K562 (cell line): ENCODE results near the gene SPHK2. TPM values are rescaled to one million over a fixed set of nuclear protein-coding genes. Genes with fewer than 3 reads are reported as not detected.

Experiments used
- ATAC-seq: fragments of 200-7000 bp; cut with Tn5 transposase; 3 replicates; pipeline ENCODE4 v1.9.1; 2020; ENCODE audit warnings: moderate library complexity
- BruUV-seq: library from RNA; stranded (reverse); fragments of 400-500 nt; replicated peaks from 2 replicates; lab custom pipeline; 2021; lab: Mats Ljungman, UMichigan
- CTCF ChIA-PET: fragments of 300-600 bp; formaldehyde crosslinking; extraction: SDS; loops from one replicate; lab custom pipeline; 2021; ENCODE audit warnings: low intra/inter-chr PET ratio; lab: Yijun Ruan, JAX
- POLR2A ChIA-PET: fragments of 300-600, 350-650 bp; sonication (Branson Sonifier 250); formaldehyde crosslinking; extraction: SDS; loops from one replicate; lab custom pipeline; 2021; ENCODE audit warnings: antibody characterized with exemption, inconsistent platforms; lab: Yijun Ruan, JAX
- DNase-seq, 4 experiments: peaks; one replicate each; pipeline versions ENCODE4 v3.0.0 to v3.0.0-alpha.2; 2011 to 2018; ENCODE audit warnings: low spot score in 3 of 4, mixed read lengths in 3 of 4; ENCODE audit errors: extremely low read depth in 1 of 4
- FAIRE-seq: peaks from 2 replicates; lab custom pipeline; 2011; peaks lifted over from hg19 to GRCh38; lab: Jason Lieb, UNC
- H2AFZ ChIP-seq: 2 replicates; pipeline ENCODE4 v1.6.0; 2011; ENCODE audit warnings: low read depth, low read length, control low read depth, inconsistent platforms
- H3K27ac ChIP-seq: fragments of 200-600 bp; 3 replicates; pipeline ENCODE4 v1.8.0; 2011; ENCODE audit warnings: low read depth, mild to moderate bottlenecking, control low read depth, inconsistent platforms, low read length, moderate library complexity, mixed read lengths; ENCODE audit errors: extremely low read depth
- H3K27me3 ChIP-seq, 2 experiments: fragments of 300-600 bp in 1 of 2; 2 replicates in 1 of 2; 3 replicates in 1 of 2; pipeline versions ENCODE4 v1.6.0 to v1.8.0; 2011; ENCODE audit warnings: inconsistent platforms in 2 of 2, low read length in 2 of 2, mild to moderate bottlenecking in 1 of 2, mixed read lengths in 1 of 2, moderate library complexity in 1 of 2; ENCODE audit not compliant: control insufficient read depth in 2 of 2, insufficient read depth in 2 of 2
- H3K36me3 ChIP-seq: fragments of 300-600 bp; 3 replicates; pipeline ENCODE4 v1.8.0; 2011; ENCODE audit warnings: mild to moderate bottlenecking, low read length, inconsistent platforms; ENCODE audit not compliant: control insufficient read depth, insufficient read depth
- H3K4me1 ChIP-seq, 2 experiments: fragments of 200-600 bp in 1 of 2; replicated peaks in 1 of 2; 2 replicates in 1 of 2; 3 replicates in 1 of 2; pipeline versions ENCODE4 v1.5.1 to v1.8.0; 2011; ENCODE audit warnings: inconsistent platforms in 2 of 2, low read length in 2 of 2, mild to moderate bottlenecking in 1 of 2, mixed read lengths in 1 of 2, moderate library complexity in 1 of 2; ENCODE audit not compliant: control insufficient read depth in 2 of 2, insufficient read depth in 2 of 2
- H3K4me2 ChIP-seq: 2 replicates; pipeline ENCODE4 v1.6.1; 2011; ENCODE audit warnings: low read length, control low read depth, inconsistent platforms, mixed read lengths; ENCODE audit not compliant: insufficient read depth
- H3K4me3 ChIP-seq: fragments of 200-600 bp; sonication (generic), shearing (Covaris generic); 2 replicates; pipeline ENCODE4 v1.5.1; 2016; ENCODE audit warnings: control low read depth, inconsistent platforms
- H3K79me2 ChIP-seq: fragments of 200-600 bp; 3 replicates; pipeline ENCODE4 v1.8.0; 2011; ENCODE audit warnings: low read length, inconsistent platforms; ENCODE audit not compliant: control insufficient read depth, insufficient read depth
- H3K9ac ChIP-seq, 2 experiments: 2 replicates each; pipeline versions ENCODE4 v1.6.0 to v1.6.1; 2011; ENCODE audit warnings: low read depth in 2 of 2, low read length in 2 of 2, control low read depth in 1 of 2, inconsistent platforms in 1 of 2, mild to moderate bottlenecking in 1 of 2, mixed read lengths in 1 of 2; ENCODE audit not compliant: insufficient read depth in 1 of 2
- H3K9me1 ChIP-seq: one replicate; pipeline ENCODE4 v1.6.0; 2011; ENCODE audit warnings: inconsistent platforms, mild to moderate bottlenecking, low read length, moderate library complexity; ENCODE audit not compliant: control insufficient read depth, insufficient read depth
- H3K9me3 ChIP-seq: replicated peaks from 2 replicates; pipeline ENCODE4 v1.5.1; 2011; ENCODE audit warnings: low read depth, low read length, inconsistent platforms; ENCODE audit not compliant: control insufficient read depth, insufficient read depth
- H4K20me1 ChIP-seq: replicated peaks from 2 replicates; pipeline ENCODE4 v1.6.1; 2011; ENCODE audit warnings: low read length, inconsistent platforms, mixed read lengths; ENCODE audit not compliant: control insufficient read depth, insufficient read depth
- BHLHE40 ChIP-seq: IDR thresholded peaks from 2 replicates; pipeline ENCODE4 v1.6.1; 2011; ENCODE audit warnings: low read length, improper control_type of control experiment
- DMBX1 ChIP-seq: fragments of 250-450 bp; sonication (Bioruptor Pico); IDR thresholded peaks from 2 replicates; pipeline ENCODE4 v1.8.0; 2022; ENCODE audit warnings: inconsistent platforms, mild to moderate bottlenecking, moderate library complexity, borderline replicate concordance
- ELF2 ChIP-seq: fragments of 250-450 bp; sonication (Bioruptor Pico); IDR thresholded peaks from 2 replicates; pipeline ENCODE4 v1.5.0; 2021; ENCODE audit warnings: mild to moderate bottlenecking
- FOXK1 ChIP-seq: sonication (generic); formaldehyde crosslinking; IDR thresholded peaks from 2 replicates; pipeline ENCODE4 v1.8.0; 2022; ENCODE audit warnings: missing genetic modification reagents, mild to moderate bottlenecking, borderline replicate concordance
- SAFB ChIP-seq: fragments of 200-400 bp; formaldehyde crosslinking; IDR thresholded peaks from 2 replicates; pipeline ENCODE4 v1.6.1; 2017; ENCODE audit warnings: low read depth, low read length, borderline replicate concordance
- SP2 ChIP-seq: IDR thresholded peaks from 2 replicates; pipeline ENCODE4 v1.6.1; 2011; ENCODE audit warnings: mild to moderate bottlenecking, low read depth, low read length, moderate library complexity; ENCODE audit not compliant: poor library complexity, severe bottlenecking; ENCODE audit errors: extremely low read depth
- TAF1 ChIP-seq: IDR thresholded peaks from 2 replicates; pipeline ENCODE4 v1.6.1; 2011; ENCODE audit warnings: mild to moderate bottlenecking, low read length, moderate library complexity; ENCODE audit not compliant: insufficient read depth, control insufficient read depth, severe bottlenecking; ENCODE audit errors: extremely low read depth
- ZNF143 ChIP-seq: sonication (generic); formaldehyde crosslinking; IDR thresholded peaks from 2 replicates; pipeline ENCODE4 v1.9.0; 2022; ENCODE audit warnings: mild to moderate bottlenecking, missing genetic modification reagents
- ZNF584 ChIP-seq: fragments of 200-800 bp; sonication (Bioruptor generic); IDR thresholded peaks from 2 replicates; pipeline ENCODE4 v1.6.1; 2016; ENCODE audit warnings: low read depth, mild to moderate bottlenecking, missing genetic modification characterization, missing compliant biosample characterization
- ZNF668 ChIP-seq: fragments of 250-450 bp; sonication (Bioruptor Pico); IDR thresholded peaks from 2 replicates; pipeline ENCODE4 v1.8.0; 2022; ENCODE audit warnings: mild to moderate bottlenecking, inconsistent platforms
- WGBS: fragments of 100-300 bp; shearing (Covaris generic); methylation state at CpG from one replicate; pipeline ENCODE4 v1.1.6; 2016; ENCODE audit warnings: low coverage, mixed read lengths; ENCODE audit not compliant: insufficient coverage; ENCODE audit errors: missing lambda C conversion rate; 5-methylcytosine and 5-hydroxymethylcytosine counted together
- in situ Hi-C: fragments of 300-500 bp; cut with MboI; formaldehyde crosslinking; loops from 4 replicates; pipeline ENCODE4 v1.15.0; 2018; ENCODE audit warnings: inconsistent platforms, mixed read lengths
- intact Hi-C: fragments of 100-400 bp; cut with micrococcal nuclease; formaldehyde crosslinking; loops from 2 replicates; pipeline ENCODE4 v1.14.2; 2022
- polyA plus RNA-seq, 8 experiments: library from polyadenylated mRNA; depleted of rRNA in 4 of 8; stranded (reverse) in 5 of 8; unstranded in 3 of 8; fragments of >200 nt; fragmentation: Nextera tagmentation in 2 of 8; fragmentation: Illumina TruSeq in 1 of 8; extraction: Ambion mirVana in 2 of 8; extraction: Trizol in 1 of 8; gene quantifications; 2 replicates each; pipeline versions ENCODE4 v1.2.1 to v1.2.3, GENCODE V29; 2011 to 2014; ENCODE audit warnings: inconsistent platforms in 1 of 8, missing spikeins in 1 of 8
- total RNA-seq, 7 experiments: library from RNA; depleted of rRNA in 6 of 7; stranded (reverse); fragments of >200 nt in 6 of 7; fragmentation: Illumina TruSeq in 2 of 7; extraction: Trizol in 2 of 7; gene quantifications; 2 replicates each; pipeline versions ENCODE4 v1.2.1 to v1.2.3, GENCODE V29; 2011 to 2021; ENCODE audit warnings: low replicate concordance in 1 of 7
- TF ChIP-seq, protein P1 (sequence below): fragments of 250-450 bp; sonication (Bioruptor Pico); IDR thresholded peaks from 2 replicates; pipeline ENCODE4 v1.5.0; 2022; ENCODE audit warnings: mild to moderate bottlenecking
- TF ChIP-seq, protein P2 (sequence below): sonication (generic); formaldehyde crosslinking; IDR thresholded peaks from 2 replicates; pipeline ENCODE4 v1.8.1; 2022; ENCODE audit warnings: missing genetic modification reagents

The SPHK2 gene
- total and polyA plus RNA-seq, 9 of the 15 experiments (the other 6 are each of a cell fraction or from before 2014, with no cell fraction given), result 0.10 to 15.2 (median 2.9) TPM

DNA sequence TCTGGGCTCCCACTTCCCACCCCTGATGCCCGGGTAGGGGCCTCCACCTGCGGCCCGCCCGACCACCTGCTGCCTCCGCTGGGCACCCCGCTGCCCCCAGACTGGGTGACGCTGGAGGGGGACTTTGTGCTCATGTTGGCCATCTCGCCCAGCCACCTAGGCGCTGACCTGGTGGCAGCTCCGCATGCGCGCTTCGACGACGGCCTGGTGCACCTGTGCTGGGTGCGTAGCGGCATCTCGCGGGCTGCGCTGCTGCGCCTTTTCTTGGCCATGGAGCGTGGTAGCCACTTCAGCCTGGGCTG is 9.9 kb downstream of the SPHK2 start:
- Histone ChIP-seq H3K4me3 (no peak overlapping the region), H4K20me1 (no peaks in the 10 kb centered on the region), H3K4me2 (no peak overlapping the region), H2AFZ (no peak overlapping the region)
- DNase-seq, result no peak
- CTCF ChIA-PET, result no interaction called here
- no peak for TF ChIP-seq ELF2
- no peak for TF ChIP-seq ZNF584
- no peak for TF ChIP-seq DMBX1 (CRISPR knock-in tag)
- TF ChIP-seq, protein P1, sequence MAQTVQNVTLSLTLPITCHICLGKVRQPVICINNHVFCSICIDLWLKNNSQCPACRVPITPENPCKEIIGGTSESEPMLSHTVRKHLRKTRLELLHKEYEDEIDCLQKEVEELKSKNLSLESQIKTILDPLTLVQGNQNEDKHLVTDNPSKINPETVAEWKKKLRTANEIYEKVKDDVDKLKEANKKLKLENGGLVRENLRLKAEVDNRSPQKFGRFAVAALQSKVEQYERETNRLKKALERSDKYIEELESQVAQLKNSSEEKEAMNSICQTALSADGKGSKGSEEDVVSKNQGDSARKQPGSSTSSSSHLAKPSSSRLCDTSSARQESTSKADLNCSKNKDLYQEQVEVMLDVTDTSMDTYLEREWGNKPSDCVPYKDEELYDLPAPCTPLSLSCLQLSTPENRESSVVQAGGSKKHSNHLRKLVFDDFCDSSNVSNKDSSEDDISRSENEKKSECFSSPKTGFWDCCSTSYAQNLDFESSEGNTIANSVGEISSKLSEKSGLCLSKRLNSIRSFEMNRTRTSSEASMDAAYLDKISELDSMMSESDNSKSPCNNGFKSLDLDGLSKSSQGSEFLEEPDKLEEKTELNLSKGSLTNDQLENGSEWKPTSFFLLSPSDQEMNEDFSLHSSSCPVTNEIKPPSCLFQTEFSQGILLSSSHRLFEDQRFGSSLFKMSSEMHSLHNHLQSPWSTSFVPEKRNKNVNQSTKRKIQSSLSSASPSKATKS (CRISPR knock-in tag), result no peak
- no peak for TF ChIP-seq SP2
- TF ChIP-seq BHLHE40, result no peak
- TF ChIP-seq ZNF668, result no peak
- TF ChIP-seq FOXK1 (CRISPR knock-in tag), result no peak
- TF ChIP-seq ZNF143 (CRISPR knock-in tag), result no peak
- no peak for TF ChIP-seq SAFB
- no peak for TF ChIP-seq TAF1
- TF ChIP-seq, protein P2, sequence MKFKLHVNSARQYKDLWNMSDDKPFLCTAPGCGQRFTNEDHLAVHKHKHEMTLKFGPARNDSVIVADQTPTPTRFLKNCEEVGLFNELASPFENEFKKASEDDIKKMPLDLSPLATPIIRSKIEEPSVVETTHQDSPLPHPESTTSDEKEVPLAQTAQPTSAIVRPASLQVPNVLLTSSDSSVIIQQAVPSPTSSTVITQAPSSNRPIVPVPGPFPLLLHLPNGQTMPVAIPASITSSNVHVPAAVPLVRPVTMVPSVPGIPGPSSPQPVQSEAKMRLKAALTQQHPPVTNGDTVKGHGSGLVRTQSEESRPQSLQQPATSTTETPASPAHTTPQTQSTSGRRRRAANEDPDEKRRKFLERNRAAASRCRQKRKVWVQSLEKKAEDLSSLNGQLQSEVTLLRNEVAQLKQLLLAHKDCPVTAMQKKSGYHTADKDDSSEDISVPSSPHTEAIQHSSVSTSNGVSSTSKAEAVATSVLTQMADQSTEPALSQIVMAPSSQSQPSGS (CRISPR knock-in tag), result no peak
- TF ChIP-seq, all 486 proteins: peak for 0
- WGBS, result 95% methylated on average over 8 of the region's 22 CpGs
- FAIRE-seq, result no peak
- peaks cover 5% of the 10 kb centered on the region; the same call in 1 of the 3 replicates for H3K36me3 ChIP-seq
- peaks cover 29 to 77% of the 10 kb centered on the region in 2 experiments for H3K4me1 ChIP-seq
- no peak overlapping the region for H3K27ac ChIP-seq
- BruUV-seq, result no TSS peak
- intact Hi-C loops, result no loop called here
- no peak for ATAC-seq
- no peaks in the 10 kb centered on the region for H3K9me3 ChIP-seq
- H3K9me1 ChIP-seq, result peaks cover 4% of the 10 kb centered on the region
- peak overlapping the region in 1 of 2 experiments; percentile 62; a peak in 1 of 4 replicates for H3K9ac ChIP-seq
- H3K27me3 ChIP-seq, result no peaks in the 10 kb centered on the region
- POLR2A ChIA-PET, result interaction anchor here (1.4 kb wide), 1 partner anchor 10 kb away, joined by 15 read pairs; the partner anchor contains the start of genes RPL18 and SPHK2
- no peaks in the 10 kb centered on the region for H3K79me2 ChIP-seq
- in situ Hi-C loops, result no loop called here
